Left colon (tissue), 2 donors: ENCODE results near the gene CDH16. TPM values are rescaled to one million over a fixed set of nuclear protein-coding genes. Genes with fewer than 3 reads are reported as not detected.
"Not testable (repeated sequence)": the region's sequence is repeated elsewhere in the genome, so short reads cannot be mapped to it uniquely, and the experiment has no call there.

ENCODE experiments used
- ATAC-seq: fragments of 200-7000 bp; cut with Tn5 transposase; one replicate; pipeline ENCODE4 v1.9.1; 2020; ENCODE audit warnings: mild to moderate bottlenecking, moderate library complexity
- DNase-seq, 2 donors: peaks; one replicate each; pipeline ENCODE4 v3.0.0-alpha.2; 2020
- intact Hi-C, 2 donors: fragments of 100-400 bp; cut with DNase I in 1 of 2; cut with micrococcal nuclease in 1 of 2; formaldehyde crosslinking; loops; one replicate each; pipeline versions ENCODE4 v1.11.2 to v1.14.0; 2022; cut with DNase I, micrococcal nuclease
- total RNA-seq, 2 donors: library from RNA; stranded (reverse); fragmentation: NEBNext Ultra II Directional; extraction: Animal tissue kit (Norgen Biotek cat#: 25700); gene quantifications; one replicate each; pipeline ENCODE4 v1.2.1, GENCODE V29; 2021
- donor health status: DM: no; HTN: no; CAD: no.
- donor health status: DM: yes; HTN: yes; CAD: no.

CDH16 gene
- total RNA-seq, 2 donors from 2014 or later: 0.75 to 2.2 TPM

- DNase-seq (no peak), ATAC-seq (no peak)
- intact Hi-C loops: no loop called here
Observed at GRCh38 chr16:66888647-66889615, 29.8 kb downstream of the CDH16 start.

GRCh38 chr16:66886914-66887313, 31.8 kb downstream of the CDH16 start:
- ATAC-seq (no peak), DNase-seq (peak in 1 of 2 donors; percentile 8)
- intact Hi-C loops: no loop called here

DNA sequence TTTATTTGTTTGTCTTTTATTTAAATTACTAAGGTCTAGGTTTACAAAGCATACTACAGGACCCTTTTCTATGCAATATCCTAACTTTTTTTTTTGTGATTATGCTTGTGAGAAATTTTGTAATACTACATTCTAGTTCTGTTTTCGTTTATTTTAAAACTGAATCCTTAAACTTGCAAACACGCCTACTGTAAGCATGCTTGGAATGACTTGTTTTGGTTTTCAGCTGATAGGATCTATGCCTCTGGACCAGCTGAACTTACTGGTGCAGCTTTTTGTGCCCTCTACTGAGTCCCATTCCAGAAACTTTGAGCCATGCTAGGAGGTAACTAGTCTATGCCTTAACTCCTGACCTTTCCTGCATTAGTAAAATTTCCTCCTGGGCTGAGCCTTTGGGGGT, 32.4 kb downstream of the CDH16 start:
- DNase-seq (no peak), ATAC-seq (no peak)
- intact Hi-C loops: no loop called here

DNA sequence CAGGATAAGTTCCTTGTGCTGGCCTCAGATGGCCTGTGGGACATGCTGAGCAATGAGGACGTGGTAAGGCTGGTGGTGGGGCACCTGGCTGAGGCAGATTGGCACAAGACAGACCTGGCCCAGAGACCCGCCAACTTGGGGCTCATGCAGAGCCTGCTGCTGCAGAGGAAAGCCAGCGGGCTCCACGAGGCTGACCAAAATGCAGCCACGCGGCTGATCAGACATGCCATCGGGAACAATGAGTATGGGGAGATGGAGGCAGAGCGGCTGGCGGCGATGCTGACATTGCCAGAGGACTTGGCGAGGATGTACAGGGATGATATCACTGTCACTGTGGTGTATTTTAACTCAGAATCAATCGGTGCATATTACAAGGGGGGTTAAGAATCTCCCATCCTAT, 33.2 kb downstream of the CDH16 start:
- DNase-seq: peak in 1 of 2 donors; percentile 22
- intact Hi-C loops: no loop called here
- no peak for ATAC-seq

DNA sequence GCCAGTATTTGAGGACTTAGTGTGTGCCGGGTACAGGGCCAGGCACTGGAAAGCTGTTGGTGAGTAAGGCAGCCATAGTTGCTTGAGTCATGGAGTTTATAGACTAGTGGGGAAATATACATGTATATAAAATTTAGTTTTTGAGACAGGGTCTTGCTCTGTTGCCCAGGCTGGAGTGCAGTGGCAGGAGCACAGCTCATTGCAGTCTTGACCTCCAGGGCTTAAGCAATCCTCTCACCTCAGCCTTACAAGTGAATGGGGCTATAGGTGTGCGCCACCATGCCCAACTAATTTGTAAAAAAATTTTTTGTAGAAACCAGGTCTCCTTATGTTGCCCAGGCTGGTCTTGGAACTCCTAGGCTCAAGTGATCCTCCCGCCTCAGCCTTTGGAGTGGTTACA, 36.0 kb downstream of the CDH16 start:
- intact Hi-C loops: no loop called here
- ATAC-seq (no peak), DNase-seq (peak in 1 of 2 donors; percentile 8)

- ATAC-seq (no peak), DNase-seq (peak in 1 of 2 donors; percentile 18)
- intact Hi-C loops: no loop called here
Observed at GRCh38 chr16:66881964-66882508, 36.6 kb downstream of the CDH16 start.

- intact Hi-C loops: no loop called here
- ATAC-seq: no peak
- DNase-seq: no peak
Observed at GRCh38 chr16:66881560-66881959, 37.1 kb downstream of the CDH16 start.

DNA sequence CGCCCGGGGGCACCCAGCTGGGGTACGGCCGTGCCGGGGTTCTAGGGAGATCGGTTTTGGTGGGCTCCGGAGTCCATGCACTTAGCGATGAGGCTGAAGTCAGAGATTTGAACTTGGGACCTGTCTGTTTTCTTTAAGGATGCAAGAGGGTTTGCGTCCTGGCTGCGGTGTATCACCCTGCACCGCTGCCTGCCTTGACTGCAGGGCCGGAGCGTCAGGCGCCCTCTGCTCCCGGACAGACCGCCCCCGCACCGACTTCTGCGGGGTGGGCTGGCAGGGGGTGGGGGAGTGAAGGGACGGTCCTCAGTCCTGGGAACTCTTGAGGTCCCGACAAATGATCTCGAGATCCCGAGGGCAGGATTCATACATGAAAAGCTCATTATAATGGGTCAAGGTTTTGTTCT, 37.7 kb downstream of the CDH16 start:
- intact Hi-C loops: no loop called here
- DNase-seq: no peak
- ATAC-seq: peak; percentile 33

DNA sequence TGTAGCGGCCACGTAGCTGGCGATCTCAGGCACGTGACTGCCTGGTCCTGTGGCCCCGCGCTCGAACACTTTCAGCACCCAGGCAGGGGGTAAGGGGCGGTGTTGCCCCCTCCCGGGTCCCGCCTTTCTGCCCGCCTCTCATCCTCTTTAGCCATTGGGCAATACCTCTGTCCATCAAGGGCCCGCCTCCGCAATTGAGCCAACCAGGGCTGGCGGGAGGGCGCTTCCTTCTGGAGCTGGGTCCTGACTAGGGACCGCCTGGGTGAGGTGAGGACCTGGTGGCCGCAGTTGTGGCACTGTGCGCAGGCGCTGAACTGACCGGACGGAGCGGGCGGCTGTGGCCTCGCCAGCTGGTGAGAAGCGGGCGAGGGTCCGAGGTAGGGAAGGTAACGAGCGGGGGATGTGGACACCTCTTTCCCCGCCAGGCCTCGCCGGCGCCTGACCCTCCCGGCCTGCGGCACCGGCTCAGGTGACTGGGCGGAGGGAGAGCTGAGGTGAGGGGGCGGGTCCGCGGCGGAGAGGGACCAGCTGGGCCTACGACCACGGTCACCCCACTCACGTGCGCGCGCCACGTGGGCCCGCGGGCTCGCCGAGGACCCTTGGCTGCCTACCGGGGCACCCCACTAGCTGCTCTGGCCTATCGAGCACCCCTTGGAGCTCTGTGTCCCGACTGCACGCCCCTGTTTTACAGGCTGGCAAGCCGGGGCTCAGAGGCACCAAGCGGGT, 38.2 kb downstream of the CDH16 start, which contains the start of gene PDP2:
Gene PDP2, plus strand, starts transcription at position 228 of the 726 bp plus-strand sequence. CDS start 3,770 bp downstream, outside the sequence.
- ATAC-seq (peak; percentile 91), DNase-seq (peak; percentile 96 to 97)
- intact Hi-C loops: no loop called here

- ATAC-seq (no peak), DNase-seq (no peak)
- intact Hi-C loops: no loop called here
Observed at GRCh38 chr16:66878067-66878466, 40.6 kb downstream of the CDH16 start.

- intact Hi-C loops: no loop called here
- DNase-seq (no peak), ATAC-seq (no peak)
Observed at GRCh38 chr16:66874079-66874775, 44.5 kb downstream of the CDH16 start.

DNA sequence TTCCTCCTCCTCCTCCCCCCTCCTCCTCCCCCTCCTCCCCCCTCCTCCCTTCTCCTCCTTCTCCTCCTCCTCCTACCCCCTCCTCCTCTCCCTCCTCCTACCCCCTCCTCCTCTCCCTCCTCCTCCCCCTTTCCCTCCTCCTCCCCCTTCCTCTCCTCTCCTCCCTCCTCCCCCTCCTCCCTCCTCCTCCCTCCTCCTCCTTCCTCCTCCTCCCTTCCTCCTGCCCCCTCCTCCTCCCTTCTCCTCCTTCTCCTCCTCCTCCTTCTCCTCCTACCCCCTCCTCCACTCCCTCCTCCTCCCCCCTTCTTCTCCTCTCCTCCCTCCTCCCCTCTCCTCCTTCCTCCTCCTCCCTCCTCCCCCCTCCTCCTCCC, 45.0 kb downstream of the CDH16 start:
- ATAC-seq: no peak
- no peak for DNase-seq
- intact Hi-C loops: no loop called here

DNA sequence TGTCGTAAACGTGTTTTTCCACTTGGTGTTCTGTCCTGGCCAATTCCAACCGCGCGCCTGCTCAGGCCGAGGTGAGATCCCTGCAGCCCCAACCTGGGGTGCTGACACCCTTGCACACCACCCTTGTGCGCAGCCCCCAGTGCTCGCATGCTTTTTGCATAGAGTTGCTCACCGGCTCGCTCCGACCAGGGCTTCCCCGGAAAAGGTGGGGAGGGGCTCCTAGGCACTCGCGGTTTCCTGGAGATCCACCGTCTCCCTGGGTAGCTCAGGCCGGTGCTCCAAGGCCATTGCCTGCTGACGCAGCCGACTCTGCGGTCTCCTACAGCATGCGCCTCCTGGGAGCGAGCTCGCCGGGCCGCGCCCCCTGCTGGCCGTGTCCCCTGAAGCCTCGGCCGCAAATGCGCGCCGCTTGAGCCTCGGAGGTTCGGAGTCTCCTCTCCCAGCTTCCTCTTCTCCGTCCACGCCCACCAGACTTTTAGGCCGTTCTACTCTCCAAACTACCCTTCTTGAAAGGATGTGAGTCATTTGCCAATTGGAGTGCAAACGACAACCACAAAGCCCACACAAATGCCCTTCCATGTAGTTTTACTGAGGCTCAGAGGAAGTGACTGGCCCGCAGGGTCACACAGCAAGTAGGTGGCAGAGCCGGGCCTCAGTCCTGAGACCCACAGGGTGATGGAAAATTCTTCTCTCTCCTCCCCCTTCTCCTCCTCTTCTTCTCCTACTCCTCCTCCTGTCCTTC, 45.6 kb downstream of the CDH16 start:
- intact Hi-C loops: no loop called here
- ATAC-seq (peak; percentile 71), DNase-seq (peak; percentile 90 to 95)

DNA sequence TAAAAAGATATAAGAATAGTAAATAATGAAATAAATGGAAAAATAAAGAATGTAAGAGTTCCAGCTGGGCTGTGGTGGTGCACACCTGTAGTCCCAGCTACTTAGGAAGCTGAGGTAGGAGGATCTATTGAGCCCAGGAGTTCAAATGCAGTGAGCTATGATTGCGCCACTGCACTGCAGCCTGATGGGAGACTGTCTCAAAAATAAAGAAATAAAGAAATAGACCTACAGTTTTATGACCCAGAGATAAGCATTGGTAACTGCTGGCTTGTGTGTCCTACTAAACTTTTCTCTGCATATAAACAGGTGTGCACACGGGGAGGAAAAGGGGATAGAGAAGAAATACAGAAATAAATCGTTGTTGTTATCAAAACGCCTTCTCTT, 46.1 kb downstream of the CDH16 start:
- peak in 1 of 2 donors; percentile 23 for DNase-seq
- peak; percentile 36 for ATAC-seq
- intact Hi-C loops: no loop called here

DNA sequence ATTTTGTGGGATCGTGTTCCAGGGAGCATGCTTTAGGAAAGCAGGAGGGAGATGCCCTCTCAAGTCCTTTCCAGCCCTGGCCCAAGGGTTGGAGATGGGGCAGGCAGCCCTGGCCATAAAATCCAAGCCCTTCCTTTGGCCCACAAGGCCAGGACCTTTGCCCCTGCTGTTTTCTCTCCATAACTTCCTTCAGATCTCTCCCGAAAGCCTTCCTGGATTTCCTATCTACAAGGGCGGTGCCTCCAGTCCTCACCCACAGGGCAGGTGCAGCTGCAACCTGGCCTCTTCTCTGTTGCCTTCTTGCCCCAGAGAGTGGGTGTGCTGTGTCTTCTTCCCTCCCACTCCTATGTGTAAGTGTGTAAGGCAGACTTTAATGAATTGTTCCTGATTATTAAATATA, 46.8 kb downstream of the CDH16 start:
- ATAC-seq (peak; percentile 76), DNase-seq (peak; percentile 77 to 86)
- intact Hi-C loops: no loop called here

DNA sequence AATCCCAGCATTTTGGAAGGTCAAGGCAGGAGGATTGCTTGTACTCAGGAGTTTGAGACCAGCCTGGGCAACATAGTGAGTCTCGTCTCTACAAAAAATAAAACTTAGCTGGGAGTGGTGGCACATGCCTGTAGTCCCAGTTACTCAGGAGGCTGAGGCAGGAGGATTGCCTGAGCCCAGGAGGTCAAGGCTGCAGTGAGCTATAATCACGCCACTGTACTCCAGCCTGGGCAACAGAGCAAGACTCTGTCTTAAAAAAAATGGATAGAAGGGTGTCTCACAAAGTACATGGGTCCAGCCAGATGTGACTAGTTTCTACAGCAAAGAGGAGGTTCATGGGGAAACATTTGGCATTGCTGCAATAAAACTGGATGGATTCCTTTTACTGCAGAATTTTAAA, 47.3 kb downstream of the CDH16 start:
- intact Hi-C loops, DNase-seq: not testable (repeated sequence)
- ATAC-seq: peak; percentile 23

DNA sequence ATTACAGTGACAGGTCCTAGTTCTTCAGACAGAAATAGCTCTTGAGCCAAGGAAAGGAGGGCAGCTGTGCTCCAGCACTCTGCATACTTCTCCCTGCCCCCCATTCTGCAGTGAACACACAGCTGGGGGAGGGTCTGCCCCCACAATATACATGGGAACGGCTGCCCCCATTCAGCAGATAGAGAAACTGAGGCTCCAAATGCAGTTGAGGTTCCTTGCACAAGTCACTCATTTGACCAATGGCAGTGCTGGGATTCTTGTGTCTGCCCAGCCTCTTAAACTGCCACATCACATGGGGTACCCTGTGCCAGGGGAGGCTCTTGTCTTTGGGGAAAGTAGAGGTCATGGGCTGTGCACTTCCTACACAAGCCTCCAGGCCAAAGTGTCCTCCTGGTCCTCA, 49.3 kb downstream of the CDH16 start:
- intact Hi-C loops: loop anchor here in 1 of 2 donors (5.0 to 10.0 kb wide), 2 partner anchors 37 to 145 kb away; partner anchors contain the start of gene NAE1
- ATAC-seq (no peak), DNase-seq (no peak)

- DNase-seq (no peak), ATAC-seq (no peak)
- intact Hi-C loops: loop anchor here in 1 of 2 donors (10.0 kb wide), 1 partner anchor 139 kb away; no protein-coding TSS in a partner anchor
Observed at GRCh38 chr16:66863707-66864106, 55.0 kb downstream of the CDH16 start.
